ENCODE results near the gene MORC4. TPM values are rescaled to one million over a fixed set of nuclear protein-coding genes. Genes with fewer than 3 reads are reported as not detected.

MORC4 gene
- polyA plus RNA-seq, 1 donor from 2014 or later, result 7.5 TPM

GRCh38 chrX:106959901-106960300 lies 40.1 kb downstream of the MORC4 start:
- Histone ChIP-seq H3K9me2 (ENCODE audit: insufficient read depth, low read length) (no peaks in the 10 kb centered on the region), H3K4me2 (ENCODE audit: low read length) (no peak overlapping the region), H3K4me3 (ENCODE audit: low read length) (no peak overlapping the region), H3K9ac (ENCODE audit: low read length) (no peak overlapping the region), H3K9me3 (ENCODE audit: low read length) (no peaks in the 10 kb centered on the region), H3K27me3 (ENCODE audit: insufficient read depth, low read depth, low read length) (no peaks in the 10 kb centered on the region), H3K36me3 (ENCODE audit: insufficient read depth, low read length) (no peaks in the 10 kb centered on the region), H3K79me2 (replicated peaks; ENCODE audit: insufficient read depth, low read length) (no peaks in the 10 kb centered on the region), H3K27ac (ENCODE audit: low read length) (no peak overlapping the region), H2AFZ (ENCODE audit: low read depth, low read length) (no peak overlapping the region), H3F3A (ENCODE audit: insufficient read depth, low read length, poor library complexity, severe bottlenecking) (no peaks in the 10 kb centered on the region), H4K20me1 (ENCODE audit: insufficient read depth) (no peaks in the 10 kb centered on the region)
- TF ChIP-seq MXI1 (conservative IDR thresholded peaks at IDR 0.05; ENCODE audit: poor library complexity, severe bottlenecking) (no peak), RAD21 (conservative IDR thresholded peaks at IDR 0.05) (peak; percentile 30), SMC3 (conservative IDR thresholded peaks at IDR 0.05; ENCODE audit: poor library complexity) (peak; percentile 35)

GRCh38 chrX:106957856-106958255 lies 42.2 kb downstream of the MORC4 start:
- no peaks in the 10 kb centered on the region for H3K79me2 ChIP-seq (replicated peaks; ENCODE audit: insufficient read depth, low read length)
- no peak overlapping the region for H3K4me3 ChIP-seq (ENCODE audit: low read length)
- H4K20me1 ChIP-seq (ENCODE audit: insufficient read depth), result no peaks in the 10 kb centered on the region
- H3K27me3 ChIP-seq (ENCODE audit: insufficient read depth, low read depth, low read length), result no peaks in the 10 kb centered on the region
- H2AFZ ChIP-seq (ENCODE audit: low read depth, low read length), result no peak overlapping the region
- H3K36me3 ChIP-seq (ENCODE audit: insufficient read depth, low read length), result no peaks in the 10 kb centered on the region
- H3K4me2 ChIP-seq (ENCODE audit: low read length), result no peak overlapping the region
- no peaks in the 10 kb centered on the region for H3F3A ChIP-seq (ENCODE audit: insufficient read depth, low read length, poor library complexity, severe bottlenecking)
- TF ChIP-seq RAD21 (conservative IDR thresholded peaks at IDR 0.05) (no peak), MXI1 (conservative IDR thresholded peaks at IDR 0.05; ENCODE audit: poor library complexity, severe bottlenecking) (no peak), SMC3 (conservative IDR thresholded peaks at IDR 0.05; ENCODE audit: poor library complexity) (no peak), POLR2AphosphoS5 (IDR thresholded peaks at IDR 0.05) (no peak), REST (IDR thresholded peaks at IDR 0.05; ENCODE audit: borderline replicate concordance) (no peak), TAF1 (IDR thresholded peaks at IDR 0.05; ENCODE audit: low read depth) (no peak), EZH2 (IDR thresholded peaks at IDR 0.05; ENCODE audit: borderline replicate concordance, insufficient read depth, low read length, poor library complexity, severe bottlenecking) (no peak), CTCF (IDR thresholded peaks at IDR 0.05; ENCODE audit: poor library complexity, severe bottlenecking) (no peak), EP300 (conservative IDR thresholded peaks at IDR 0.05; ENCODE audit: poor library complexity, severe bottlenecking) (no peak)
- H3K9me2 ChIP-seq (ENCODE audit: insufficient read depth, low read length), result no peaks in the 10 kb centered on the region
- no peak overlapping the region for H3K27ac ChIP-seq (ENCODE audit: low read length)
- H3K9ac ChIP-seq (ENCODE audit: low read length), result no peak overlapping the region
- no peaks in the 10 kb centered on the region for H3K9me3 ChIP-seq (ENCODE audit: low read length)

Measured in neural cell (in vitro differentiated cells).